Endothelial cell of umbilical vein (primary cell): Measurements from ENCODE around the gene TNFRSF8. TPM values are rescaled to one million over a fixed set of nuclear protein-coding genes. Genes with fewer than 3 reads are reported as not detected.

Experiments
- BruUV-seq: library from RNA; stranded (reverse); fragments of 400-500 nt; replicated peaks from 2 replicates; lab custom pipeline; 2021; lab: Mats Ljungman, UMichigan
- CTCF ChIA-PET: fragments of 300-600, 350-600 bp; sonication (Branson Sonifier 250); formaldehyde crosslinking; loops from one replicate; lab custom pipeline; 2021; ENCODE audit warnings: antibody characterized with exemption, inconsistent platforms; lab: Charles Lee
- POLR2A ChIA-PET: fragments of 300-600, 350-600 bp; sonication (Branson Sonifier 250); formaldehyde crosslinking; loops from one replicate; lab custom pipeline; 2021; ENCODE audit warnings: antibody characterized with exemption, inconsistent platforms; lab: Charles Lee
- DNase-seq: peaks from one replicate; pipeline ENCODE4 v3.0.0-alpha.2; 2011; ENCODE audit warnings: low read depth, low spot score
- FAIRE-seq: peaks from 2 replicates; lab custom pipeline; 2011; peaks lifted over from hg19 to GRCh38; lab: Jason Lieb, UNC
- H2AFZ ChIP-seq: 2 replicates; pipeline ENCODE4 v1.6.0; 2012; ENCODE audit warnings: low read depth, low read length, control low read depth, inconsistent platforms
- H3K27ac ChIP-seq: 2 replicates; pipeline ENCODE4 v1.5.1; 2011; ENCODE audit warnings: low read depth, mild to moderate bottlenecking, control low read depth, low read length, moderate library complexity; ENCODE audit not compliant: insufficient read depth
- H3K27me3 ChIP-seq, 2 experiments: 2 replicates each; pipeline versions ENCODE4 v1.6.0 to v1.6.1; 2011; ENCODE audit warnings: low read length in 2 of 2, mixed read lengths in 1 of 2; ENCODE audit not compliant: control insufficient read depth in 2 of 2, insufficient read depth in 2 of 2
- H3K36me3 ChIP-seq, 2 experiments: 2 replicates in 1 of 2; 3 replicates in 1 of 2; pipeline ENCODE4 v1.5.1; 2011; ENCODE audit warnings: low read length in 2 of 2, mild to moderate bottlenecking in 1 of 2, moderate library complexity in 1 of 2; ENCODE audit not compliant: control insufficient read depth in 2 of 2, insufficient read depth in 2 of 2; ENCODE audit errors: extremely low read depth in 1 of 2
- H3K4me1 ChIP-seq: 3 replicates; pipeline ENCODE4 v1.5.1; 2011; ENCODE audit warnings: mild to moderate bottlenecking, low read length; ENCODE audit not compliant: control insufficient read depth, insufficient read depth; ENCODE audit errors: extremely low read depth
- H3K4me2 ChIP-seq: 2 replicates; pipeline ENCODE4 v1.6.1; 2011; ENCODE audit warnings: low read length, control low read depth, mixed read lengths; ENCODE audit not compliant: insufficient read depth
- H3K4me3 ChIP-seq, 3 experiments: fragments of 200-600 bp in 1 of 3; sonication (generic), shearing (Covaris generic) in 1 of 3; replicated peaks in 1 of 3; 2 replicates each; pipeline ENCODE4 v1.5.1; 2011 to 2016; ENCODE audit warnings: control low read depth in 3 of 3, low read length in 3 of 3, mild to moderate bottlenecking in 2 of 3, inconsistent platforms in 1 of 3, low read depth in 1 of 3, moderate library complexity in 1 of 3; ENCODE audit not compliant: insufficient read depth in 1 of 3
- H3K79me2 ChIP-seq: 2 replicates; pipeline ENCODE4 v1.6.0; 2012; ENCODE audit warnings: low read length, inconsistent platforms; ENCODE audit not compliant: control insufficient read depth, insufficient read depth
- H3K9ac ChIP-seq: replicated peaks from 2 replicates; pipeline ENCODE3; 2011; ENCODE audit warnings: low read length, control low read depth; ENCODE audit not compliant: insufficient read depth; ENCODE audit errors: extremely low read depth
- H3K9me1 ChIP-seq: replicated peaks from 3 replicates; pipeline ENCODE4 v1.6.0; 2011; ENCODE audit warnings: mild to moderate bottlenecking, low read length; ENCODE audit not compliant: control insufficient read depth, insufficient read depth; ENCODE audit errors: extremely low read depth
- H3K9me3 ChIP-seq: replicated peaks from 2 replicates; pipeline ENCODE4 v1.5.1; 2012; ENCODE audit warnings: low read length, inconsistent platforms; ENCODE audit not compliant: control insufficient read depth, insufficient read depth
- H4K20me1 ChIP-seq: replicated peaks from 2 replicates; pipeline ENCODE3; 2011; ENCODE audit warnings: mild to moderate bottlenecking, low read length; ENCODE audit not compliant: control insufficient read depth, insufficient read depth; ENCODE audit errors: extremely low read depth
- CTCF ChIP-seq, 2 donors: IDR thresholded peaks; 1 replicate in 1 of 2; 2 replicates in 1 of 2; pipeline ENCODE4 v1.5.1; 2011; ENCODE audit warnings: low read length in 2 of 2, mild to moderate bottlenecking in 2 of 2, moderate library complexity in 2 of 2, control low read depth in 1 of 2, inconsistent platforms in 1 of 2, low read depth in 1 of 2; ENCODE audit not compliant: insufficient read depth in 1 of 2; ENCODE audit errors: extremely low read depth in 1 of 2
- EZH2 ChIP-seq: IDR thresholded peaks from 2 replicates; pipeline ENCODE4 v1.6.1; 2012; ENCODE audit warnings: borderline replicate concordance, low read depth, mild to moderate bottlenecking, moderate library complexity, low read length, inconsistent platforms; ENCODE audit not compliant: severe bottlenecking
- FOS ChIP-seq: IDR thresholded peaks from 2 replicates; pipeline ENCODE4 v1.6.1; 2011; ENCODE audit warnings: mild to moderate bottlenecking, low read length, moderate library complexity, borderline replicate concordance; ENCODE audit not compliant: insufficient read depth
- GATA2 ChIP-seq: IDR thresholded peaks from 2 replicates; pipeline ENCODE4 v1.7.0; 2011; ENCODE audit warnings: low read depth, mild to moderate bottlenecking, moderate library complexity, mixed read lengths, low read length; ENCODE audit not compliant: insufficient read length, insufficient read depth
- JUN ChIP-seq: IDR thresholded peaks from 2 replicates; pipeline ENCODE4 v1.6.1; 2011; ENCODE audit warnings: borderline replicate concordance, low read depth; ENCODE audit not compliant: insufficient read length, insufficient read depth
- MAX ChIP-seq: IDR thresholded peaks from 2 replicates; pipeline ENCODE4 v1.6.1; 2011; ENCODE audit not compliant: insufficient read depth, insufficient read length
- MYC ChIP-seq: IDR thresholded peaks from one replicate; pipeline ENCODE4 v1.6.1; 2011; ENCODE audit warnings: mild to moderate bottlenecking, low read depth, low read length
- POLR2A ChIP-seq: IDR thresholded peaks from 2 replicates; pipeline ENCODE4 v1.6.1; 2012; ENCODE audit warnings: low read depth, mild to moderate bottlenecking, control low read depth, low read length
- POLR2AphosphoS5 ChIP-seq: IDR thresholded peaks from 2 replicates; pipeline ENCODE4 v1.6.1; 2012; ENCODE audit warnings: low read depth, mild to moderate bottlenecking, control low read depth, low read length, moderate library complexity; ENCODE audit not compliant: insufficient read depth
- dilution Hi-C: fragments of 300-500 bp; cut with MboI; formaldehyde crosslinking; loops from one replicate; pipeline ENCODE4 v1.15.0; 2019; ENCODE audit warnings: low sequenced_read_pairs; ENCODE audit not compliant: extremely low pct_ligation_motif_present
- intact Hi-C: fragments of 100-400 bp; cut with micrococcal nuclease; formaldehyde crosslinking; loops from one replicate; pipeline ENCODE4 v1.10.0; 2022
- polyA plus RNA-seq, 4 experiments: library from polyadenylated mRNA; depleted of rRNA in 3 of 4; stranded (reverse) in 3 of 4; unstranded in 1 of 4; fragments of >200 nt; gene quantifications; 2 replicates each; pipeline versions ENCODE4 v1.2.1 to v1.2.3, GENCODE V29; 2011 to 2012; ENCODE audit warnings: missing spikeins in 1 of 4
- total RNA-seq: library from RNA; stranded (reverse); gene quantifications from 2 replicates; pipeline ENCODE4 v1.2.3, GENCODE V29; 2021

TNFRSF8 gene
- total and polyA plus RNA-seq, 2 donors (not counting 3 experiments of a cell fraction or from before 2014, with no cell fraction given): 0.47 TPM; not detected in 1

- Histone ChIP-seq H3K4me2 (no peak overlapping the region), H4K20me1 (no peaks in the 10 kb centered on the region), H3K9ac (no peak overlapping the region), H3K36me3 (peaks cover 0 to 25% of the 10 kb centered on the region in 2 experiments), H3K9me1 (no peaks in the 10 kb centered on the region), H3K27ac (no peak overlapping the region), H3K9me3 (no peaks in the 10 kb centered on the region), H3K4me1 (no peaks in the 10 kb centered on the region), H3K4me3 (no peak overlapping the region), H3K79me2 (no peaks in the 10 kb centered on the region), H3K27me3 (no peaks in the 10 kb centered on the region), H2AFZ (no peak overlapping the region)
- DNase-seq (no peak), FAIRE-seq (no peak)
- TF ChIP-seq POLR2AphosphoS5: no peak
- no peak for TF ChIP-seq CTCF (IDR thresholded peaks at IDR 0.05; ENCODE audit: extremely low read depth in 1 of 2, insufficient read depth in 1 of 2, low read depth in 1 of 2, low read length in 2 of 2)
- TF ChIP-seq GATA2: no peak
- no peak for TF ChIP-seq EZH2
- TF ChIP-seq MYC: no peak
- no peak for TF ChIP-seq POLR2A
- no peak for TF ChIP-seq JUN
- no peak for TF ChIP-seq MAX
- TF ChIP-seq FOS: no peak
- dilution Hi-C loops (no loop called here), intact Hi-C loops (no loop called here)
- ChIA-PET POLR2A (no interaction called here), CTCF (interaction anchor here (1.3 kb wide), 1 partner anchor 9 kb away, joined by 4 read pairs; no protein-coding TSS in a partner anchor)
- BruUV-seq: no TSS peak
These were observed 34.9 kb upstream of the TNFRSF8 start for GRCh38 chr1:12028248-12028647.
